ENCODE data around the gene KLRC2.
A peak's percentile ranks its signal among the peaks of the same experiment; 100 is the strongest.
"Not testable (repeated sequence)": the region's sequence is repeated elsewhere in the genome, so short reads cannot be mapped to it uniquely, and the experiment has no call there.

Gene KLRC2

DNA sequence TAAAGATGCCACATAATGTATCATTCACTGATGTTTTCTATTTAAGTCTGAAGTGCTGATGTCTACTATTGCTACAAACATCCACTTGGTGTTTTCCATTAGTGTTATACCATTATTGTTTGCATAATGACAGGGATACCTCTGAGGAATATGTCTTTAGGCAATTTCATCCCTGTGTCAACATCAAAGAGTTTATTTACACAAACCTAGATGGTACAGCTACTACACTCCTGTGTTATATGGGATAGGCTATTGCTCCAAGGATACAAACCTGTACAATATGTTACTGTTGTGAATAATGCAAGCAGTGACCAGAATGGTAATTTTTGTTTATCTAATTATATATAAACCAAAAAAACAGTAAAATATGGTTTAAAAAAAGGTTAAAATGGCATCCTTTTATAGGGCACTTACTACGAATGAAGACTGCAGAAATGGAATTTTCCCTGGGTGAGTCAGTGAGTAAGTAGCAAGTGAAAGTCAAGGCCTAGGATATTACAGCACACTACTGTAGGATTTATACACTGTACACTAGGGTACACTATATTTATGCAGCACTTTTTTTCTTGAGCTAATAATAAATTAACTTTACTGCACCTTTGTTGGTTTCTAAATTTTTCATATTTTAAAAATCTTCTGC lies 11.4 kb downstream of the KLRC2 start:
- DNase-seq = peak; percentile 59
- H3K27me3 ChIP-seq (replicated peaks); H3K36me3 ChIP-seq (replicated peaks); H3K4me3 ChIP-seq (ENCODE audit: low read depth, low read length); in situ Hi-C loops (cut with HindIII; ENCODE audit: low pct_ligation_motif_present, low sequenced_read_pairs); H3K27ac ChIP-seq: not testable (repeated sequence)

- H3K27ac ChIP-seq; H3K27me3 ChIP-seq (replicated peaks); in situ Hi-C loops (cut with HindIII; ENCODE audit: low pct_ligation_motif_present, low sequenced_read_pairs); H3K4me3 ChIP-seq (ENCODE audit: low read depth, low read length); H3K36me3 ChIP-seq (replicated peaks): not testable (repeated sequence)
- peak; percentile 65 for DNase-seq
Observed at GRCh38 chr12:10422159-10422558, 13.7 kb downstream of the KLRC2 start.

GRCh38 chr12:10420334-10420733 lies 15.5 kb downstream of the KLRC2 start, which contains the start of gene KLRC3:
TSS of gene KLRC3 (minus strand) at chr12:10420595. CDS start at chr12:10420550, 45 bp downstream.
- in situ Hi-C loops (cut with HindIII; ENCODE audit: low pct_ligation_motif_present, low sequenced_read_pairs); H3K36me3 ChIP-seq (replicated peaks); H3K27me3 ChIP-seq (replicated peaks); H3K27ac ChIP-seq; H3K4me3 ChIP-seq (ENCODE audit: low read depth, low read length): not testable (repeated sequence)
- DNase-seq = peak; percentile 13

DNA sequence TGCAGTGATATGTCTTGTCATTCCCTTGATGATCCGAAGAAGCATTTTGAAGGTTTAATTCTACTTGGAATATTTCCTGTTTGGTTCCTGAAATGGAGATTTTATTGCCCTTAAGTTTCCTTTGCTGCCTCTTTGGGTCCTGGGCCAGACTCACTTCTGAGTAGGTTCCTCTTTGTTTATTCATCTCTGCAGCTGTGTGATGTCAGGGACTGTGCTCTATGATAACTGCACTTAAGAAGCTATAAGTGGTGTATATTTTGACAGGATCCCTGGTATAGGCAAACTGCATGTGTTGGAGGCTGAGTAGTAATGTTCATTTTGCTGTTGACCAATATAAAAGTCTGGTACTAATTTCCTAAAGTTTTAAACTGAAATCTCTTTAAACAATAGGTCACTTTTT lies 26.4 kb downstream of the KLRC2 start, which contains the start of gene KLRC4:
TSS of gene KLRC4 (minus strand) at position 366 of the 400 bp plus-strand sequence. CDS start at position 184, 182 bp downstream.
- Histone ChIP-seq H3K4me3 (ENCODE audit: low read depth, low read length) (no peak within 1 kb of the TSS), H3K27me3 (replicated peaks) (no peaks in the 10 kb centered on the region), H3K36me3 (replicated peaks) (no peaks in the 10 kb centered on the region), H3K27ac (no peak within 1 kb of the TSS)
- TF ChIP-seq, protein P1, sequence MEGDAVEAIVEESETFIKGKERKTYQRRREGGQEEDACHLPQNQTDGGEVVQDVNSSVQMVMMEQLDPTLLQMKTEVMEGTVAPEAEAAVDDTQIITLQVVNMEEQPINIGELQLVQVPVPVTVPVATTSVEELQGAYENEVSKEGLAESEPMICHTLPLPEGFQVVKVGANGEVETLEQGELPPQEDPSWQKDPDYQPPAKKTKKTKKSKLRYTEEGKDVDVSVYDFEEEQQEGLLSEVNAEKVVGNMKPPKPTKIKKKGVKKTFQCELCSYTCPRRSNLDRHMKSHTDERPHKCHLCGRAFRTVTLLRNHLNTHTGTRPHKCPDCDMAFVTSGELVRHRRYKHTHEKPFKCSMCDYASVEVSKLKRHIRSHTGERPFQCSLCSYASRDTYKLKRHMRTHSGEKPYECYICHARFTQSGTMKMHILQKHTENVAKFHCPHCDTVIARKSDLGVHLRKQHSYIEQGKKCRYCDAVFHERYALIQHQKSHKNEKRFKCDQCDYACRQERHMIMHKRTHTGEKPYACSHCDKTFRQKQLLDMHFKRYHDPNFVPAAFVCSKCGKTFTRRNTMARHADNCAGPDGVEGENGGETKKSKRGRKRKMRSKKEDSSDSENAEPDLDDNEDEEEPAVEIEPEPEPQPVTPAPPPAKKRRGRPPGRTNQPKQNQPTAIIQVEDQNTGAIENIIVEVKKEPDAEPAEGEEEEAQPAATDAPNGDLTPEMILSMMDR (IDR thresholded peaks at IDR 0.05; ENCODE audit: low read depth, low read length, missing control alignments) = no peak
- DNase-seq = peak; percentile 38
- in situ Hi-C loops (cut with HindIII; ENCODE audit: low pct_ligation_motif_present, low sequenced_read_pairs) = no loop called here

DNA sequence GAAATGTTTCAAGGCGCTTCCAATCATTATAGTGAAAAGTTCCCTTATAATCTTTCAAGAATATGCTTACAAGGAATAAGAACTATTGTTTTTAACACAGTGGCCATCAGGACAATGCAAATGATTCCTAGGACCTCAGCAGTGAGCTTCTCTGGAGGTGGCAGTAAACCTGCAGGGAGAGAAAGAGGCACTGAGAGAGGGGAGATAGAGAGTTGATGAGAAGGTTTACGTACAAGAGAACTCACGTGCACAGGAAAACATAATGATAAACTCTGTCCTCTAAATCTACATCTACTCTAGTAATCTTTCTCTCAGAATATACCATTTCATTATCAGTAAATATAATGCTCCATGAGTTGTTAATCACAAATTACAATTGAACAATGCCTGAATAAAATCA lies 27.0 kb downstream of the KLRC2 start:
- H3K4me3 ChIP-seq (ENCODE audit: low read depth, low read length) = no peak overlapping the region
- in situ Hi-C loops (cut with HindIII; ENCODE audit: low pct_ligation_motif_present, low sequenced_read_pairs) = no loop called here
- H3K27me3 ChIP-seq (replicated peaks) = no peaks in the 10 kb centered on the region
- no peak for DNase-seq
- H3K36me3 ChIP-seq (replicated peaks) = no peaks in the 10 kb centered on the region
- TF ChIP-seq, protein P1 (IDR thresholded peaks at IDR 0.05; ENCODE audit: low read depth, low read length, missing control alignments) = no peak
- H3K27ac ChIP-seq = no peak overlapping the region

DNA sequence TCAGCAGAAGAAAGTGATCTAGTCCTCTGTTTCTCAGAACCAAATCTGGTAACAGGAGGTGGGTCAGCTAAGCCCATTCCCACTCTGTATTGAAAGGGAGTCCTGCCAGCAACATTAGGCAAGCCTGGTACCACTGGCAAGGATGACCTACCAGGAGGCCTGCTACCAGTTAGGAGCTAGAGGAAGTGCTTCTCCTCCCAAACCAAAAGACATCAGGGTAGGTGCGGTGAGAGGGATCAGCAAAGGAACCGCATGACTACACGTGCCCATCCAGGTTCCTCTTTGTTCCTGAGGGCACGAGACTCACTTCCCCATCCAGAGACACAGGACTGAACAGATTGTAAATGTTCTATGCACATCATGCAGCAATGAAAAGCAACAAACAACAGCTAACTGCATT lies 29.1 kb downstream of the KLRC2 start:
- Histone ChIP-seq H3K27me3 (replicated peaks) (no peaks in the 10 kb centered on the region), H3K4me3 (ENCODE audit: low read depth, low read length) (no peak overlapping the region), H3K27ac (no peak overlapping the region), H3K36me3 (replicated peaks) (no peaks in the 10 kb centered on the region)
- DNase-seq = no peak
- TF ChIP-seq, protein P1 (IDR thresholded peaks at IDR 0.05; ENCODE audit: low read depth, low read length, missing control alignments) = no peak
- in situ Hi-C loops (cut with HindIII; ENCODE audit: low pct_ligation_motif_present, low sequenced_read_pairs) = no loop called here

- in situ Hi-C loops (cut with HindIII; ENCODE audit: low pct_ligation_motif_present, low sequenced_read_pairs) = no loop called here
- Histone ChIP-seq H3K27ac (no peak overlapping the region), H3K27me3 (replicated peaks) (no peaks in the 10 kb centered on the region), H3K4me3 (ENCODE audit: low read depth, low read length) (no peak overlapping the region), H3K36me3 (replicated peaks) (no peaks in the 10 kb centered on the region)
- TF ChIP-seq, protein P1 (IDR thresholded peaks at IDR 0.05; ENCODE audit: low read depth, low read length, missing control alignments) = no peak
- DNase-seq = no peak
Observed at GRCh38 chr12:10405294-10405693, 30.5 kb downstream of the KLRC2 start.
